Measurements from ENCODE around the gene BTBD6. TPM values are rescaled to one million over a fixed set of nuclear protein-coding genes. Genes with fewer than 3 reads are reported as not detected.

Gene BTBD6
- total RNA-seq, 2 donors from 2014 or later: 25.8 to 28.8 TPM

GRCh38 chr14:105252552-105253328 is 4.4 kb downstream of the BTBD6 start:
- DNase-seq (no peak), ATAC-seq (replicated peaks in 1 of 2) (no peak)
- Mint-ChIP-seq H3K27me3 (ENCODE audit: low read depth) (no peaks in the 10 kb centered on the region), H3K4me3 (no peak overlapping the region), H3K27ac (no peak overlapping the region), H3K36me3 (ENCODE audit: insufficient read depth in 2 of 2) (peaks cover 0 to 4% of the 10 kb centered on the region in 2 donors), H3K9me3 (no peaks in the 10 kb centered on the region), H3K4me1 (ENCODE audit: low read depth) (peaks cover 11% of the 10 kb centered on the region)

GRCh38 chr14:105253329-105253682 is 5.0 kb downstream of the BTBD6 start:
- H3K9me3 Mint-ChIP-seq: no peaks in the 10 kb centered on the region
- H3K27me3 Mint-ChIP-seq (ENCODE audit: low read depth): no peaks in the 10 kb centered on the region
- DNase-seq: no peak
- no peak for ATAC-seq (replicated peaks in 1 of 2)
- H3K27ac Mint-ChIP-seq: no peak overlapping the region
- H3K4me1 Mint-ChIP-seq (ENCODE audit: low read depth): peaks cover 11% of the 10 kb centered on the region
- no peak overlapping the region for H3K4me3 Mint-ChIP-seq
- peaks cover 0 to 4% of the 10 kb centered on the region in 2 donors for H3K36me3 Mint-ChIP-seq (ENCODE audit: insufficient read depth in 2 of 2)

GRCh38 chr14:105255021-105255507 is 6.7 kb downstream of the BTBD6 start:
- no peak overlapping the region for H3K27ac Mint-ChIP-seq
- no peaks in the 10 kb centered on the region for H3K9me3 Mint-ChIP-seq
- DNase-seq (no peak), ATAC-seq (replicated peaks in 1 of 2) (no peak)
- H3K27me3 Mint-ChIP-seq (ENCODE audit: low read depth): no peaks in the 10 kb centered on the region
- H3K4me3 Mint-ChIP-seq: no peak overlapping the region
- H3K36me3 Mint-ChIP-seq (ENCODE audit: insufficient read depth in 2 of 2): peaks cover 0 to 4% of the 10 kb centered on the region in 2 donors
- peaks cover 3% of the 10 kb centered on the region for H3K4me1 Mint-ChIP-seq (ENCODE audit: low read depth)

GRCh38 chr14:105256292-105256960 is 8.1 kb downstream of the BTBD6 start:
- DNase-seq (no peak), ATAC-seq (replicated peaks in 1 of 2) (no peak)
- Mint-ChIP-seq H3K27me3 (ENCODE audit: low read depth) (no peaks in the 10 kb centered on the region), H3K9me3 (no peaks in the 10 kb centered on the region), H3K36me3 (ENCODE audit: insufficient read depth in 2 of 2) (no peaks in the 10 kb centered on the region), H3K4me1 (ENCODE audit: low read depth) (no peaks in the 10 kb centered on the region), H3K27ac (no peak overlapping the region), H3K4me3 (no peak overlapping the region)

DNA sequence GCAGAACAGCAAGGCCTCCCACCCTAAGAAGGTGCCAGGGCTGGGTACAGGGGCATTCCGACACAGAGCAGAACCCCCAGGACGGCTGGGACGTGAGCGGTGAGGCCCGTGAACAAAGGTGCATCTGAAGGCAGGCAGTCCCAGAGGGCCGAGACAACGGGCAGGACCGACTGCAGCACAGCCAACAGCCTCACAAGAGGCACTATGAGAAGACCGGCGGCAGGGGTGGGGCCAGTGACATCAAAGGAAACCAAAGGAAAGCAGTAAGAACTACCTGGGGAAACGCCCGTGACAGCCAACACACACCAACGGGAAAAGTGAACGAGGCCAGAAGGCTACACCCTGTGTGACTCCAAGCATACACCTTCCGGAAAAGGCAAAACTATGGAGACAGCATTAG is 9.1 kb downstream of the BTBD6 start:
- Mint-ChIP-seq H3K27ac (no peak overlapping the region), H3K4me1 (ENCODE audit: low read depth) (no peaks in the 10 kb centered on the region), H3K4me3 (no peak overlapping the region), H3K9me3 (no peaks in the 10 kb centered on the region), H3K27me3 (ENCODE audit: low read depth) (no peaks in the 10 kb centered on the region), H3K36me3 (ENCODE audit: insufficient read depth in 2 of 2) (no peaks in the 10 kb centered on the region)
- no peak for ATAC-seq (replicated peaks in 1 of 2)
- no peak for DNase-seq

- H3K27me3 Mint-ChIP-seq (ENCODE audit: low read depth): no peaks in the 10 kb centered on the region
- DNase-seq (no peak), ATAC-seq (replicated peaks in 1 of 2) (no peak)
- no peaks in the 10 kb centered on the region for H3K4me1 Mint-ChIP-seq (ENCODE audit: low read depth)
- no peaks in the 10 kb centered on the region for H3K9me3 Mint-ChIP-seq
- H3K36me3 Mint-ChIP-seq (ENCODE audit: insufficient read depth in 2 of 2): no peaks in the 10 kb centered on the region
- no peak overlapping the region for H3K4me3 Mint-ChIP-seq
- H3K27ac Mint-ChIP-seq: no peak overlapping the region
These were observed 10.5 kb downstream of the BTBD6 start for GRCh38 chr14:105258846-105259245.

DNA sequence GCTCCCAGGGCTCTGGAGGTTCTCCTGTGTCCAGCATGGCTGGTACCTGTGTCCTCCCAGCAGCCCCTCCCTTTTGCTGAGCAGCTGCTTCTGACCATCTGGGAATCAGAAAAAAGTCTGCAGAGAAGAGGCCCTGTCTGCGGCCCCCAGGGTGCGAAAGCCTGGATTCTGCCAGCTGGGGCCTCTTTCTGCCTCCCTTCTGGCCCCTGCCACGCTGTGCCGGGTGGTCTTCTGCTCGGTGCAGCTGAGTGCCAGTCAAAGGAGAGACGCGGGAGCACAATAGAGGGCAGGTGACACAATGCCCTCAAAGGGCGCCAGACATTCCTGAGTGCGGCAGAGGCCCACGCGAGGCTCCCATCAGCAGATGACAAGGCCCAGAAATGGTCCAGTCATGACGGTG is 12.6 kb downstream of the BTBD6 start:
- Mint-ChIP-seq H3K4me3 (no peak overlapping the region), H3K36me3 (ENCODE audit: insufficient read depth in 2 of 2) (no peaks in the 10 kb centered on the region), H3K27ac (no peak overlapping the region), H3K27me3 (ENCODE audit: low read depth) (no peaks in the 10 kb centered on the region), H3K4me1 (ENCODE audit: low read depth) (no peaks in the 10 kb centered on the region), H3K9me3 (no peaks in the 10 kb centered on the region)
- ATAC-seq (replicated peaks in 1 of 2): no peak
- DNase-seq: no peak

- DNase-seq: no peak
- no peak overlapping the region for H3K4me3 Mint-ChIP-seq
- no peak overlapping the region for H3K27ac Mint-ChIP-seq
- no peaks in the 10 kb centered on the region for H3K9me3 Mint-ChIP-seq
- H3K27me3 Mint-ChIP-seq (ENCODE audit: low read depth): no peaks in the 10 kb centered on the region
- no peak for ATAC-seq (replicated peaks in 1 of 2)
- no peaks in the 10 kb centered on the region for H3K36me3 Mint-ChIP-seq (ENCODE audit: insufficient read depth in 2 of 2)
- H3K4me1 Mint-ChIP-seq (ENCODE audit: low read depth): no peaks in the 10 kb centered on the region
These were observed 13.4 kb downstream of the BTBD6 start for GRCh38 chr14:105261781-105262180.

- Mint-ChIP-seq H3K9me3 (no peaks in the 10 kb centered on the region), H3K27ac (no peak overlapping the region), H3K4me3 (no peak overlapping the region), H3K4me1 (ENCODE audit: low read depth) (peaks cover 4% of the 10 kb centered on the region), H3K36me3 (ENCODE audit: insufficient read depth in 2 of 2) (no peaks in the 10 kb centered on the region), H3K27me3 (ENCODE audit: low read depth) (no peaks in the 10 kb centered on the region)
- no peak for DNase-seq
- ATAC-seq (replicated peaks in 1 of 2): no peak
These were observed 19.7 kb downstream of the BTBD6 start for GRCh38 chr14:105267820-105268548.

DNA sequence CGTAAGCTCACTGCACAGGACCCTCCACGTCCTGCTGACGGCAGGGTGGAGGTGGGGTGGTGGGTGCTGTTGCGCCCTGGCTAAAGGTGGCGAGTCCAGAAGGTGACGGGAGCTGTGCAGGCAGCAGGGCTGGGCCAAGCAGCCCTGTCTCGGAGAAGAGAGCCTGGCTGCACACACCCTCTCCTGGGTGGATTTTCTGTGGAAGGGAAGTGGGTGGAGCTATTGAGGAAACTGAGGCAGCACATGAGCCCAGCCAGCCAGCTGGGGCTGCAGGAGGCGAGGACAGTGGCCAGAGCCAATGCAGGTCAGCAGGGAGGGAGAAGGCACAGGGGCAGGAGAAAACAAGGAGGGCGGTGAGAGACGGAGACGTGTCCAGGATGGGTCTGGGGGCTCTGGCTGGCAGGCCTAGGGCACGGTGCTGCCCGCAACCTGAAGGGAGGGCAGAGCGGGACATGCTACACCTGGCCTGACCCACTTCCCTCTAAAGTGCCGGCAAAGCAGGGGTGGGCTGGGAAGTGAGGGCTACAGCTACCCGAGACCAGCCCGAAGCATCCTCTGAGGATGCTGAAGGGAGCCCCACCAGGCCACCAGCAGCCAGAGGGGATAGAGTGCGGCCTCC is 20.5 kb downstream of the BTBD6 start:
- Mint-ChIP-seq H3K27me3 (ENCODE audit: low read depth) (no peaks in the 10 kb centered on the region), H3K4me3 (no peak overlapping the region), H3K36me3 (ENCODE audit: insufficient read depth in 2 of 2) (no peaks in the 10 kb centered on the region), H3K4me1 (ENCODE audit: low read depth) (peaks cover 4% of the 10 kb centered on the region), H3K27ac (no peak overlapping the region), H3K9me3 (no peaks in the 10 kb centered on the region)
- DNase-seq (no peak), ATAC-seq (replicated peaks in 1 of 2) (no peak)

- Mint-ChIP-seq H3K4me1 (ENCODE audit: low read depth) (peaks cover 4% of the 10 kb centered on the region), H3K27me3 (ENCODE audit: low read depth) (no peaks in the 10 kb centered on the region), H3K9me3 (no peaks in the 10 kb centered on the region), H3K4me3 (no peak overlapping the region), H3K36me3 (ENCODE audit: insufficient read depth in 2 of 2) (no peaks in the 10 kb centered on the region), H3K27ac (no peak overlapping the region)
- DNase-seq: no peak
- no peak for ATAC-seq (replicated peaks in 1 of 2)
These were observed 21.1 kb downstream of the BTBD6 start for GRCh38 chr14:105269405-105269804.

- Mint-ChIP-seq H3K36me3 (ENCODE audit: insufficient read depth in 2 of 2) (no peaks in the 10 kb centered on the region), H3K27me3 (ENCODE audit: low read depth) (no peaks in the 10 kb centered on the region), H3K4me1 (ENCODE audit: low read depth) (peaks cover 4% of the 10 kb centered on the region), H3K27ac (no peak overlapping the region), H3K9me3 (no peaks in the 10 kb centered on the region), H3K4me3 (no peak overlapping the region)
- ATAC-seq (replicated peaks in 1 of 2): no peak
- no peak for DNase-seq
These were observed 23.0 kb downstream of the BTBD6 start for GRCh38 chr14:105271224-105271890.

All from activated T-cell treated with anti-CD3 and anti-CD28 coated beads, Interleukin-2, amount 50 U/mL, for 72 hours (primary cell).